ENCODE data around the gene IGSF3. TPM values are rescaled to one million over a fixed set of nuclear protein-coding genes. Genes with fewer than 3 reads are reported as not detected.

Gene IGSF3
- total and polyA plus RNA-seq, 10 of the 15 experiments (the other 5 are each of a cell fraction or from before 2014, with no cell fraction given): 1.4 to 18.0 (median 9.6) TPM

DNA sequence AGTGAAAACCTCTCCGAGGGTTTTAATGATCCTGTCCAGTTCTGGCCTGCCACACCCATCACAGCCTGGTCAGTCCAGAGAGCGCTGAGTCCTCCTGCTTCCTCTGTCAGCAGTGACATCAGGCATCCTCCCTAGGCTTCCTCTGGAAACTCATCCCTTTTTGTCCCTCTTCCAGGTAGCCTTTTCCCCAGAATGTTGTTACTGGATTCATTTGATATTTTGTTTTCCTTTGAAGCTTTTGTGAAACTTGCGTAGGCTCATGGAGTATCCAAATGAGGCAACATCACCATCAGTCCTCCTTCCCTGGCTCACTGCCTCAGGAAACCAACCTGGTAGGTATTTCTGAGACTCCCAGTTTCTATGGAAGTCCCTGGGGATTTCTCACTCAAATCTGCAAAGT, 27.0 kb upstream of the IGSF3 start:
- BruUV-seq (replicated peaks): no TSS peak
- ChIA-PET RAD21 (ENCODE audit: unreplicated experiment) (no interaction called here), POLR2A (no interaction called here), CTCF (interaction anchor here (2.4 kb wide), 1 partner anchor 120 kb away, joined by 4 read pairs; no protein-coding TSS in a partner anchor), SMC1A (ENCODE audit: uncharacterized antibody, unreplicated experiment) (interaction anchor here (1.1 to 2.8 kb wide), 3 partner anchors 8 to 16 kb away, joined by 3 to 9 read pairs (median 3); no protein-coding TSS in a partner anchor)
- Histone ChIP-seq H3K4me2 (ENCODE audit: control insufficient read depth, insufficient read depth) (no peak overlapping the region), H3K9ac (ENCODE audit: control insufficient read depth, insufficient read depth, low read length) (no peak overlapping the region), H4K20me1 (ENCODE audit: control insufficient read depth, insufficient read depth) (no peaks in the 10 kb centered on the region), H3K4me3 (no peak overlapping the region), H3K9me3 (replicated peaks; ENCODE audit: control insufficient read depth, insufficient read depth, low read length) (no peaks in the 10 kb centered on the region), H3K79me2 (ENCODE audit: control insufficient read depth, insufficient read depth, low read length) (no peaks in the 10 kb centered on the region), H3K27me3 (replicated peaks in 1 of 2; ENCODE audit: control insufficient read depth in 2 of 2, insufficient read depth in 2 of 2, low read length in 1 of 2) (no peaks in the 10 kb centered on the region; a peak in 1 of 4 replicates), H2AFZ (ENCODE audit: control insufficient read depth, low read depth, low read length) (no peak overlapping the region), H3K36me3 (ENCODE audit: control insufficient read depth in 2 of 2, insufficient read depth in 2 of 2, low read length in 1 of 2) (no peaks in the 10 kb centered on the region), H3K27ac (ENCODE audit: control insufficient read depth, insufficient read depth) (no peak overlapping the region), H3K4me1 (ENCODE audit: control insufficient read depth, insufficient read depth, low read length) (no peaks in the 10 kb centered on the region)
- FAIRE-seq (no peak), DNase-seq (ENCODE audit: low read depth, low spot score) (no peak), ATAC-seq (no peak)
- WGBS (ENCODE audit: insufficient coverage, insufficient replicate concordance, low lambda C conversion rate, missing lambda C conversion rate): 67% methylated on average over 3 of the region's 3 CpGs
- in situ Hi-C loops (cut with MboI): no loop called here
- no peak for TF ChIP-seq RB1 (IDR thresholded peaks at IDR 0.05; ENCODE audit: borderline replicate concordance)
- no peak for TF ChIP-seq MYB (IDR thresholded peaks at IDR 0.05; ENCODE audit: borderline replicate concordance, low read depth, low read length)
- TF ChIP-seq, protein P1, sequence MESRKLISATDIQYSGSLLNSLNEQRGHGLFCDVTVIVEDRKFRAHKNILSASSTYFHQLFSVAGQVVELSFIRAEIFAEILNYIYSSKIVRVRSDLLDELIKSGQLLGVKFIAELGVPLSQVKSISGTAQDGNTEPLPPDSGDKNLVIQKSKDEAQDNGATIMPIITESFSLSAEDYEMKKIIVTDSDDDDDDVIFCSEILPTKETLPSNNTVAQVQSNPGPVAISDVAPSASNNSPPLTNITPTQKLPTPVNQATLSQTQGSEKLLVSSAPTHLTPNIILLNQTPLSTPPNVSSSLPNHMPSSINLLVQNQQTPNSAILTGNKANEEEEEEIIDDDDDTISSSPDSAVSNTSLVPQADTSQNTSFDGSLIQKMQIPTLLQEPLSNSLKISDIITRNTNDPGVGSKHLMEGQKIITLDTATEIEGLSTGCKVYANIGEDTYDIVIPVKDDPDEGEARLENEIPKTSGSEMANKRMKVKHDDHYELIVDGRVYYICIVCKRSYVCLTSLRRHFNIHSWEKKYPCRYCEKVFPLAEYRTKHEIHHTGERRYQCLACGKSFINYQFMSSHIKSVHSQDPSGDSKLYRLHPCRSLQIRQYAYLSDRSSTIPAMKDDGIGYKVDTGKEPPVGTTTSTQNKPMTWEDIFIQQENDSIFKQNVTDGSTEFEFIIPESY (IDR thresholded peaks at IDR 0.05): no peak
- no peak for TF ChIP-seq ZNF622 (IDR thresholded peaks at IDR 0.05)
- TF ChIP-seq SMAD1 (IDR thresholded peaks at IDR 0.05; ENCODE audit: low read depth, partially characterized antibody): no peak
- TF ChIP-seq ETV6 (conservative IDR thresholded peaks at IDR 0.05 in 1 of 2, IDR thresholded peaks at IDR 0.05 in 1 of 2; ENCODE audit: borderline replicate concordance in 1 of 2, low read depth in 1 of 2): no peak
- intact Hi-C loops (cut with micrococcal nuclease; ENCODE audit: unreplicated experiment): no loop called here
